Right atrium auricular region (tissue), 2 donors: ENCODE results near the gene UBAC1. TPM values are rescaled to one million over a fixed set of nuclear protein-coding genes. Genes with fewer than 3 reads are reported as not detected.
"Not testable (repeated sequence)": the region's sequence is repeated elsewhere in the genome, so short reads cannot be mapped to it uniquely, and the experiment has no call there.

Experiments
- DNase-seq: peaks from one replicate; pipeline ENCODE4 v3.0.0-alpha.2; 2019; ENCODE audit warnings: low spot score
- H3K27ac ChIP-seq, 2 donors: fragments of 200-600 bp; sonication (generic); 1 replicate in 1 of 2; 2 replicates in 1 of 2; pipeline ENCODE4 v1.5.1; 2016 to 2019
- H3K27me3 ChIP-seq, 2 donors: fragments of 200-600 bp; sonication (generic); one replicate each; pipeline versions ENCODE4 v1.5.1 to v1.6.0; 2017 to 2019
- H3K36me3 ChIP-seq: fragments of 200-600 bp; sonication (generic); one replicate; pipeline ENCODE4 v1.5.1; 2016
- H3K4me1 ChIP-seq, 2 donors: fragments of 200-600 bp; sonication (generic); one replicate each; pipeline versions ENCODE4 v1.5.1 to v1.6.0; 2017 to 2019
- H3K4me3 ChIP-seq, 2 donors: fragments of 200-600 bp; sonication (generic); 1 replicate in 1 of 2; 2 replicates in 1 of 2; pipeline ENCODE4 v1.5.1; 2017 to 2019; ENCODE audit warnings: mild to moderate bottlenecking in 1 of 2, moderate library complexity in 1 of 2
- H3K9me3 ChIP-seq, 2 donors: fragments of 200-600 bp; sonication (generic); one replicate each; pipeline ENCODE4 v1.5.1; 2019
- CTCF ChIP-seq, 2 donors: fragments of 200-600 bp; sonication (generic); IDR thresholded peaks; one replicate each; pipeline ENCODE4 v1.5.1; 2019; ENCODE audit warnings: antibody characterized with exemption in 2 of 2
- total RNA-seq, 2 donors: library from RNA; depleted of rRNA; stranded (reverse); fragments of >200 nt; gene quantifications; one replicate each; pipeline ENCODE4 v1.1.0, GENCODE V29; 2016

The UBAC1 gene
- total RNA-seq, 2 donors from 2014 or later, result 58.6 to 76.9 TPM

DNA sequence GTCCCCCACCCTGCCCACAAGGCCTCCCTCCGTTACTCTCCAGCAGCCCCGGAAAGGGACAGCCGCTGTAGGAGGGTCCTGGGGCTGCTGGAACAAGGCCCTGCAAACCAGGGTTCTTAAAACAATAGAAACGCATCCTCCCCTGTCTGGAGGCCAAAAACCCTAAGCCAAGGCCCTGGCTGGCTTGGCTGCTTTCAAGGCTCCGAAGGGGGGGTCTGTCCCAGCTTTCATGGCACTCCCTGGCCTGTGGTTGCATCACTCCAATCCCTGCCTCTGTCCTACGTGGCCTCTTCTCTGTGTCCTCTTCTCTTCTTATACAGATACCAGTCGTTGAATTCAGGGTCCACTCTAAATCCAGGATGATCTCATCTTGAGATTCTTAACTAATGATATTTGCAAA is 7.4 kb upstream of the UBAC1 start:
- no peak for DNase-seq
- Histone ChIP-seq H3K36me3 (no peaks in the 10 kb centered on the region), H3K27ac (no peak overlapping the region)

GRCh38 chr9:135968083-135968476 is 6.9 kb upstream of the UBAC1 start:
- TF ChIP-seq CTCF (IDR thresholded peaks at IDR 0.05), result no peak
- no peaks in the 10 kb centered on the region for H3K9me3 ChIP-seq
- H3K27ac ChIP-seq, result no peak overlapping the region
- H3K4me1 ChIP-seq, result peaks cover 0 to 21% of the 10 kb centered on the region in 2 donors
- no peak overlapping the region for H3K4me3 ChIP-seq
- no peak for DNase-seq
- no peaks in the 10 kb centered on the region for H3K27me3 ChIP-seq
- H3K36me3 ChIP-seq, result no peaks in the 10 kb centered on the region

More for the DNA sequence above, 7.4 kb upstream of the UBAC1 start:
- Histone ChIP-seq H3K4me3 (no peak overlapping the region), H3K27me3 (no peaks in the 10 kb centered on the region), H3K9me3 (no peaks in the 10 kb centered on the region), H3K4me1 (peaks cover 0 to 21% of the 10 kb centered on the region in 2 donors)
- TF ChIP-seq CTCF (IDR thresholded peaks at IDR 0.05), result no peak

- DNase-seq, H3K36me3 ChIP-seq, H3K4me3 ChIP-seq, H3K27ac ChIP-seq, H3K27me3 ChIP-seq, H3K9me3 ChIP-seq: not testable (repeated sequence)
- H3K4me1 ChIP-seq, result peaks cover 0 to 22% of the 10 kb centered on the region in 2 donors
These were observed 5.7 kb upstream of the UBAC1 start for GRCh38 chr9:135966916-135967260.

DNA sequence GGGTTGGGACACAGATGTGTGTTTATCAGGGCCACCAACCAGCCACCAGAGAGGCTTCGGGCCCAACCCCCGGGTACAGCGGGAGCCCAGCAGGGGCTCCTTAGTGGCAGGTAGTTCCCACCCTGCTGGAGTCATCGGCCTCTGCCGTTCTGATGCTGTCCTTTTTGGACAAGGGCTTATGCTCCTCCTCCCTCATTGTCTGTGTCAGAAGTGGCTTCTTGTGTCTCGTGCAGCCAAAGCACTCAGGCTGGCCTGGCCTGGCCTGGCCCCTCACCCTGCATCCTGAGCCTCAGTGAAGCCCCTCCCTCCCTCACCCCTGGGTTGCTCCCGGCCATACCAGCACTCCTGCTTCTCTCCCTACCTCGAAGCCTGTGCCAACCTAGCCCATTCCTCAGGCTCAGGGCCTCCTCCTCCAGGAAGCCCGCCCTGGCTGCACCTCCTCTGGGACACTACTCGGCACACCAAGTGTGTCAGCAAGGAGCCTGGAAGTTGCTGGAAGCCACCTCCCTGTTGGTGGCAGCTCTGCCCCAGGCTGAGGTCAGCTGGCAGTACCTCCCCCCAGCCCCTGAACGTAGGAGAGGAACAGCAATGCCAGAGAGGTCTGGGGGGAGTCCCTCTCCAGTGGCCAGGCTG is 4.1 kb upstream of the UBAC1 start:
- TF ChIP-seq CTCF (IDR thresholded peaks at IDR 0.05), result no peak
- DNase-seq, result no peak
- no peak overlapping the region for H3K27ac ChIP-seq
- H3K4me1 ChIP-seq, result peaks cover 0 to 31% of the 10 kb centered on the region in 2 donors
- H3K27me3 ChIP-seq, result no peaks in the 10 kb centered on the region
- no peaks in the 10 kb centered on the region for H3K36me3 ChIP-seq
- H3K4me3 ChIP-seq, result no peak overlapping the region
- no peaks in the 10 kb centered on the region for H3K9me3 ChIP-seq

DNA sequence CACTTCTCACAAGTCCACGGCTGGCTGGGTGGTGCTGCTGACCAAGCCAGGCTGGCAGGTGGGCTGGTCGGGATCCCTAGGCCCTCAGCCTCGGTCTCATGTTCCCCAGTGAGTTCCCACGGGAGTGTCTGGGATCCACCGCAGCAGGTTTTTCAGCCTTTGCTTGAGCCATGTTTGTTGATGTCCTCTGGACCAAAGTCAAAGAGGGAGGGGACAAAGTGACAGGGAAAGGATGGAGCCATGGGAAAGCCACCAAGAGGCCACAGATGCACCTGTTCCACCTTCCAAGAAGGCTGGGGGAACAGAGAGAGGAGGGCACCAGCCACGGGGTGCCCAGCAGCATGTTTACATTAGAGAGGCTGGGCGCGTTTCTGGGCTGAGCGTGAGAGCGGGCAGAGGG is 2.8 kb upstream of the UBAC1 start:
- Histone ChIP-seq H3K9me3 (no peaks in the 10 kb centered on the region), H3K27me3 (no peaks in the 10 kb centered on the region), H3K4me1 (peaks cover 0 to 41% of the 10 kb centered on the region in 2 donors), H3K4me3 (no peak overlapping the region), H3K36me3 (no peaks in the 10 kb centered on the region), H3K27ac (no peak overlapping the region)
- no peak for DNase-seq
- no peak for TF ChIP-seq CTCF (IDR thresholded peaks at IDR 0.05)

GRCh38 chr9:135963338-135963737 is 2.2 kb upstream of the UBAC1 start:
- no peak overlapping the region for H3K27ac ChIP-seq
- no peak for DNase-seq
- no peaks in the 10 kb centered on the region for H3K9me3 ChIP-seq
- no peaks in the 10 kb centered on the region for H3K36me3 ChIP-seq
- peaks cover 0 to 40% of the 10 kb centered on the region in 2 donors for H3K4me1 ChIP-seq
- no peak for TF ChIP-seq CTCF (IDR thresholded peaks at IDR 0.05)
- H3K27me3 ChIP-seq, result no peaks in the 10 kb centered on the region
- H3K4me3 ChIP-seq, result no peak overlapping the region
